Activated CD4-positive, CD25-positive, alpha-beta regulatory T cell treated with anti-CD3 and anti-CD28 coated beads, Interleukin-2, amount 50 U/mL, for 24 hours (primary cell): ENCODE results near the gene CLDN6.
"Not testable (repeated sequence)": the region's sequence is repeated elsewhere in the genome, so short reads cannot be mapped to it uniquely, and the experiment has no call there.

ENCODE experiments used
- ATAC-seq, 2 donors: fragments of 150-1000 bp; cut with Tn5 transposase; one replicate each; pipeline ENCODE4 v1.10.0; 2021; ENCODE audit warnings: mild to moderate bottlenecking in 1 of 2, moderate library complexity in 1 of 2

Gene CLDN6, protein sequence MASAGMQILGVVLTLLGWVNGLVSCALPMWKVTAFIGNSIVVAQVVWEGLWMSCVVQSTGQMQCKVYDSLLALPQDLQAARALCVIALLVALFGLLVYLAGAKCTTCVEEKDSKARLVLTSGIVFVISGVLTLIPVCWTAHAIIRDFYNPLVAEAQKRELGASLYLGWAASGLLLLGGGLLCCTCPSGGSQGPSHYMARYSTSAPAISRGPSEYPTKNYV

DNA sequence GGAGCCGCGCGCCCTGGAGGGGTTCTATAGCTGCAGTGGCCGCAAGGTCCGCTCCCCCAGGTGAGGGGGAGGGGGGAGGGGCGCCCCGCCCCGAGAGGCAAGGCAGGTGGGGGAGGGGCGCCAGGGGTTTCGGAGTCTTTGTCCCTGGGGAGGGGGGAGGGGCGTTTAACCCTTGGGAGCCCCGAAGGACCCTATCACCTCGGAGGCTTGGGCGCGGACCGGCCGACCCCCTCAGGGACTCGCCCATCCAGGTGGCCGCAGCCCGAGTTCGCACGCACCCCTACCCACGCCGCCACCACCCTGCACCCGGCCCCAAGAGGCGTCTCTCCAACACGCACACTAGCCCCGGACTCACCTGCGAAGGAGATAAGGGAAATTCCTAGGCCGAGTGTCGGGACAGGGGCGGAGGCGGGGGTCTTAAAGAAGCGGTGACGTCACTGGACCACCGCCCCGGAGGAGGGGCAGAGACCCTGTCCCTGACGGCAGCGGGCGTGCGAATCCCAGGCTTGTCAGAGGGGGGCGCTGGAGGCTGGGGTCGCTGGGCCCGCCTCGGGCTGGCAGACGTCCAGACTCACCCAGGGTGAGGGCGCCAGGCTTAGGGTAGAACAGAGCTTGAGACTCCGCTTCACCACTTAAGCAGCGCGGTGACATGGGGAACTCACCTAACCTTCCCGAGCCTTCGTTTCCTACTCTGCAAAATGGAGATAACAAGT is at the start of gene CLDN6:
CLDN6 (minus strand) TSS at position 390 of the 713 bp plus-strand sequence. CDS start 2,162 bp downstream, outside the sequence.
- ATAC-seq: no peak

DNA sequence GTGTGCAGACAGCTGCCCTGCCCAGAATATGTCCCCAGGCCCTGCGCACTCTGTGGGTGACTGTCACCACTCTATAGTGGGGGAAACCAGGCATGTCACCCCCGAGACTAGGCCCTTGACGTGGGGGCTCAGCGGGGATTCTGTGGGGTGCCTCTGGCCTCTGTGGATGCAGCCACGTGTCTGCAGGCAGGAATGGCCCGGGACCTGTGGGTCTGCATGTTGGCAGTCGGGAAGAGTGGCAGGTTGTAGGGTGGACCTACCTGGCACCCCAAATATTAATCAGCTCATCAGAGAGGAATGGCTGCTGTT is 48.4 kb upstream of the CLDN6 start:
- ATAC-seq: no peak

DNA sequence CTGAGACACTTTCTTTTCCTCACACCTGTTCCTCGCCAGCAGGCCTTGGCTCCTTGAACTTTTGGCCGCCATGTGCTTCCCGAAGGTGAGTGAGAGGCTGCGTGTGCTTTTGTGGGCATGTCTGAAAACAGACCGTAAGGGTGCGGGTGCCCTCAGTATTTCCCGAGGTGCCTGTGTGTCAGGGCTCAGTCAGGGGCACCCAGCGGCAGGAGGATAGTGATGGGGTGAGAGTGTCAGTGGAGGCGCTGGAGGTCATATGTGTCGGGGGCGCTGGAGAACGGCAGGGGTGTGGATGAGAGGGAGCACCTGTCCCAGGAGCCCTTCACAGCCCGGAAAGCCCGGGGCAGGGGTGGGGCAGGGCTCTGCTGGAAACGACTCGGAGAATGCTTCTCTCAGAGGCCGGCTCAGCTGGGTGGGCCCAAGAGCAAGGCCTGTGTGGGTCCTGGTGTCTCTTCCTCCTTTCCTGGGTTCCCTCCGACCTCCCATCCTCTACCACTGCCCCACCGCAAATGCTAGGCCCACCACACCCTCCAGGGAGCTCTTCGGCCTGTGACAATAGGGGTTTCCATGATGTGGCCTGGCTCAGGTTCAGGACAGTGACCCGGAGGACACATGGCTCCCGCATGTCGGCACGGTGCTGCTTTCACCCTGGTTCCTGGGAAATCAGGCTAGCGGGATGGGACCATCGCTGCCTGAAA is 47.9 kb upstream of the CLDN6 start:
- peak; percentile 41 to 49 for ATAC-seq

DNA sequence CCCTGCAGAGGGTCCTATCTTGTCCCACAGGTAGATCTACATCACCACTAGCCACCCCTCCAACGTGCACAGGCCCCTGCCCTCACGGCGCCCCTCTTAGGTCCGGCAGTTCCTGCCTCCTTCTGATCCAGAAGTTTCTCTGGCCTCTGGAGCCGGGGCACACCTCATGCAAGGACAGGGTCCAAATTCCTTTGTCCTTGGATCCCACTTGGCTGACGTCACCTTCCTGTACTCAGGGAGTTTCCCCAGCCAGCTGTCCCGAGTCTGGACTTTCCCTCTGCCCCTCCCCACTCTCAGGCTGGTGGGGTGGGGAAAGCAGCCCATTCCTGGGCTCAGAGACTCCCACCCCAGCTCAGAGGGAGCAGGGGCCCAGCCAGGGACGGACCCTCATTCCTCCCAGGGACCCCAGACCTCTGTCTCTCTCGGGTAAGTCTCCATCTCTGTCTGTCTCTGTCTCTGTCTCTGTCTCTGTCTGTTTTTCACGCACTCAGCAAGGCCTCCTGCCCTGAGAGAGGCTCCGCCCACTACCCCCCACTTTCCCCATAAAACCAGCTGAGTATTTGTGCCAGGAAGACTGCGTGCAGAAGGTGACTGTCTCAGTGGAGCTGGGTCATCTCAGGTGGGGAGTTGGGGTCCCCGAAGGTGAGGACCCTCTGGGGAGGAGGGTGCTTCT is 47.2 kb upstream of the CLDN6 start, which contains the start of gene IL32:
IL32 (plus strand) TSS at position 572 of the 673 bp plus-strand sequence. CDS start 172 bp downstream, outside the sequence.
- peak; percentile 67 for ATAC-seq

DNA sequence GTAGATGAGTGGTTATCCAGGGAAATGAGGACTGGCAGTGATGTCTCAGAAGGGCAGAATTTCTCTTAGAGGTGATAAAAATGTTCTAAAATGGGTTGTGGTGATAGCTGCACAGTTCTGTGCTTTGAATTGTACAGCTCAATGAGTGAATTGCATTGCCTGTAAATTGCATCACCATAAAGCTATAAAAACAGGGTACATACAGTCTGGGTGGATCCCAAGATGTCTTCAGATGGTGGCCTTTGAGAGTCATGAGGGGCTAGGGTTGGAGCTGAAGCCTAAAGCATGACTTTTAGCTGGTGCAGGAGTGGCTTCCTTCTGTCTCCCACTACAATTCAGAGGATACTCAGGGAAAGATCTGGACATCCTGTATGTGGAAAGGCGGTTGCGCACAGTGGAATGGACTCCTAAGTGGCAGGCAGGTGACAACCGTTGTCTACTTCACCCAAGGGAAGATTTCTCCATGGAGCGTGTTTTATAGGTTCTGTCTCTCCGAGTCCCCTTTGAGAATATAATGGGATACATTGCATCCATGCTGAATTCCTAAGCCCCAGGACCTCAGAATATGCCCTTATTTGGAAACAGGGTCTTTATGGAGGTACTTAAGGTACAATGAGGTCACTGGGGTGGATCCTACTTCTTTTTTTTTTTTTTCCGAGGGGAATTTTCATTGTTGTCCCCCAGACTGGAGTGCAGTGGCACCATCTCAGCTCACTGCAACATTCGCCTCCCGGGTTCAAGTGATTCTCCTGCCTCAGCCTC is 45.8 kb upstream of the CLDN6 start:
- no peak for ATAC-seq

DNA sequence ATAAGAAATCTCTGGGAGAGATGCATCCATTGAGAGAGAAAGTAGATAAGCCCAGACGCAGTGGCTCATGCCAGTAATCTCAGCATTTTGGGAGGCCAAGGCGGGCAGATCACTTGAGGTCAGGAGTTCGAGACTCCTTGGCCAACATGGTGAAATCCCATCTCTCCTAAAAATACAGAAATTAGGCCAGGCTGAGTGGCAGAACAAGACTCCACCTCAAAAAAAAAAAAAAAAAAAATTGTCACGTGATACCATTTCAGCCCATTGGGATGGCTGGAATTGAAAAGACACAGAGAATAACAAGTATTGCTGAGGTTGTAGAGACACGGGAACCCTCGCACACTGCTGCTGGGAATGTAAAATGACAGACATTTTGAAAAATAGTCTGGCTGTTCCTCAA is 44.6 kb upstream of the CLDN6 start:
- ATAC-seq: no peak

DNA sequence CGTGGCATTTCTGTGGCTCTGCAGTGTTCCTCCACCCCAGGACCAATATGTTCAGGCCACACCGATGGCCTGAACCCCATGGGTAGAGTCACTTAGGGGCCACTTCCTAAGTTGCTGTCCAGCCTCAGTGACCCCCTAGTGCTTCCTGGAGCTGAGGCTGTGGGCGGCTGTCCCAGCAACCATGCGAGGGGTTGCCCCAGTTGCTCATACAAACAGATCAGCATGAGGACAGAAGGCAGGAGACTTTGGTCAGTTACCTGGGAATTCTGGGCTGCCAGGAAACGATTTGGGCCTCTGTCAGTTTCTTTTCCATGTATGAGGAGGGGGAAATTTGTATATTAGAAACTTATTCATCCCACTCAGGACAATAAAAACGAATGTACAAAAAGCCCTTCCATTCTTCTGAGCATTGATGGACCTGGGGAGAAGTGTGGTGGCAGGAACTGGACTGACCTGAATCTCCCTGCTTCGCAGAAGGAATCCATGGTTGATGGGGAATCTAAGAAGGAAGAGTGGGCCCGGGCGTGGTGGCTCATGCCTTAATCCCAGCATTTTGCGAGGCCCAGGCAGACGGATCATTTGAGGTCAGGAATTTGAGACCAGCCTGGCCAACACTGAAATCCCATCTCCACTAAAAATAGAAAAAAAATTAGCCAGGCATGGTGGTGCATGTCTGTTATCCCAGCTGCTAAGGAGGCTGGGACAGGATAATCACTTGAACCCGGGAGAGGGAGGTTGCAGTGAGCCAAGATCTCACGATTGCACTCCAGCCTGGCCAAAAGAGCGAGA is 42.5 kb upstream of the CLDN6 start:
- no peak for ATAC-seq

DNA sequence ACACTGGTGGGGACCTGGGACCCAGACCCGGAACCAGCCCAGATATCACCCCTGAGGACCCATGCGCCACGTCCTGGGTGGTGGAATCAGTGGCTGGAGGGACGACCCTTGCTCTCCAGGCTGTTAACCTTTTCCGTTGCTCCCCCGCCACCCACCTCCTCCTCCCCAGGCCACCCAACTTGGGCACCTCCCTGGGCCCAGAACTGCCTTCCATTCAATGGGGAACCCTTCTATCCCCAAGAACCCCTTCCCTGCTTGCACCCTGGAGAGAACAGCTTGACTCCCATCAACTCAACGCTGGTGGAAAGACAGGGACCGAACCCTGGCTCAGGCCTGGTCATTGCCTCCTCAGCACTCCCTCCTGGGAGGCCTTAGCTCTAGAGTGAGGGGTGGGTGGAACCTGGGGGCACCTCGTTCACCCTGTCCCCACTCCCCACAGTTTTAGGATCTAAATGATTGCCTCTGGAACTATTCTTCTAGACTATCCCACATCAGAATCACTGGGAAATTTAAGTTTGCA is 41.8 kb upstream of the CLDN6 start:
- ATAC-seq: no peak

DNA sequence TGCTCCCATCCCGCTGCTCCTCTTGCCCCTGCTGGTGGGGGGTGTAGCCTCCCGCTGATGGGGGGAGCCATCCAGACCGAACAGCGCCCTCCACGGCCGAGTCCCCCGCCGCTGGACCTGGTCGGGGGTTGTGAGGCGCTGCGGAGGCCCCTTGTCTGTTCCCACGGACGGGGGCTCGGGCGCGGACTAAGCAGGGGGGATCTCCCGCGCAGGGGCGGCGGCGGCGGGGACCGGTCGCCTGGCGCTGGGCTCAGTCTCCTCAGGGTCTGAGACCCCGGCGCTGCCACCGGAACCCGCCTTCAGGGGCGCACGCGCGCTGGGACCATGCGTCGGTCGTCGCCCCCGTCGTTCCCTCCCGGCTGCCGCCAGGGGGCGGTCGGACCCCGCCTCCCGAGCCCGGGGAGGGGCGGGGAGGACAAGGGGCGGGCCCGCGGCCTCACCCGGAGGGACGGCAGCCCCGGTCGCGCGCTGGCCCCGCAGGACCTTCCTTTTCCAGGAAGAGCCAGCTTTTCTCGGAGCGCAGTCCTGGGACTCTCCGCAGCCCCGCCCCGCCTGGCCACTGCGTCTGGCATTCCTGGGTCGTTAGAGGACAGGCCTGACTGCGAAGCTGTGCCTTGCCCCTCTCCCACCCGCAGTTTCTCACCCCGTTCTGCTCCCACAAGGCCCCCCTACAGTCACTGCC is 41.2 kb upstream of the CLDN6 start:
- peak; percentile 89 for ATAC-seq

DNA sequence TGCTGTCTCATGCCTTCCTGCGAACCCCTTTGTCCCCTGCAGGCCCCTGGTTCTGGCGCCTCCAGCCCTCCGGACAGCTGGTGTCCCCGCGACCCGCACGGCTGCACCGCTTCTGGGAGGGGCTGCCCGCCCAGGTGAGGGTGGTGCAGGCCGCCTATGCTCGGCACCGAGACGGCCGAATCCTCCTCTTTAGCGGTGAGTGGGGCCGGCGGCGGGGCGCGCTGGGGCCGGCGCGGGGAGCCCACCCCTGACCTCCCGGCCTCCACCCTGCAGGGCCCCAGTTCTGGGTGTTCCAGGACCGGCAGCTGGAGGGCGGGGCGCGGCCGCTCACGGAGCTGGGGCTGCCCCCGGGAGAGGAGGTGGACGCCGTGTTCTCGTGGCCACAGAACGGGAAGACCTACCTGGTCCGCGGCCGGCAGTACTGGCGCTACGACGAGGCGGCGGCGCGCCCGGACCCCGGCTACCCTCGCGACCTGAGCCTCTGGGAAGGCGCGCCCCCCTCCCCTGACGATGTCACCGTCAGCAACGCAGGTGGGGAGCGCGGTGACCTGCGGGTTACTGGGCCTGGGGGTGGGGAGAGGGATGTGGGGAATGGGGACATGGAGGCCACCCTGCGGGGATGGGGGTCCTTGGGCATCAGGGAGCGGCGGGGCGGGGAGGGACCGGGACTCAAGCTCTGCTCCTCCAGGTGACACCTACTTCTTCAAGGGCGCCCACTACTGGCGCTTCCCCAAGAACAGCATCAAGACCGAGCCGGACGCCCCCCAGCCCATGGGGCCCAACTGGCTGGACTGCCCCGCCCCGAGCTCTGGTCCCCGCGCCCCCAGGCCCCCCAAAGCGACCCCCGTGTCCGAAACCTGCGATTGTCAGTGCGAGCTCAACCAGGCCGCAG is 40.4 kb upstream of the CLDN6 start:
- peak; percentile 50 to 51 for ATAC-seq

DNA sequence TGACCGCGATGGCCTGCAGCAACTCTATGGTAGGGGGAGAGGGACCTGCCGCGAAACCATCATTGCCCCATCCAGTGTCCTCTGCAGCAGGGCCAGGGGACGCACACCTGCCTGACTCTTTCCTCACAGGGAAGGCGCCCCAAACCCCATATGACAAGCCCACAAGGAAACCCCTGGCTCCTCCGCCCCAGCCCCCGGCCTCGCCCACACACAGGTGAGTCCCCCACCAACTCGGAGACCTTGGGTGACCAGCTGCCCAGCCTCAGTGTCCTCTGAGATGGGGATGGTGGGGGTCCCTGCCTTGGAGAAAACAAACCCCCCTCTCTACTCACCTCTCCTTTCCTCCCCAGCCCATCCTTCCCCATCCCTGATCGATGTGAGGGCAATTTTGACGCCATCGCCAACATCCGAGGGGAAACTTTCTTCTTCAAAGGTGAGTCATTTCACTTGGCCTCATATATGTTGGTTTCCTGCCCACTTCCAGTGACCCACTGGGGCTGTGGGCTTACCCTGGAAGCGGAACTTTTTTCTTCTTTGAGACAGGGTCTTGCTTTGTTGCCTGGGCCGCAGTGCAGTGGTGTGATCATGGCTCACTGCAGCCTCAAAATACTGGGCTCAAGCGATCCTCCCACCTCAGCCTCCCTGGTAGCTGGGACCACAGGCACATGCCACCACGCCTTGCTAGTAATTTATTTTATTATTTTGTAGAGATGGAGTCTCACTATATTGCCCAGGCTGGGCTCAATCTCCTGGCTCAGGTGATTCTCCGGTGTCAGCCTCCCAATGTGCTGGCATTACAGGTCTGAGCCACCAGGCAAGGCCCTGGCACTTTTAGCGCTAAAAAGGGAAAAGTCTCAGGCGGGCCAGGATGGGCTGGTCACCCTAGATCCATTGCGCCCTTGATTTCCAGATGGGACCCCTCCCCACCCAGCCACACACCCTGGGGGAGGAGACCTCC is 39.5 kb upstream of the CLDN6 start:
- no peak for ATAC-seq

DNA sequence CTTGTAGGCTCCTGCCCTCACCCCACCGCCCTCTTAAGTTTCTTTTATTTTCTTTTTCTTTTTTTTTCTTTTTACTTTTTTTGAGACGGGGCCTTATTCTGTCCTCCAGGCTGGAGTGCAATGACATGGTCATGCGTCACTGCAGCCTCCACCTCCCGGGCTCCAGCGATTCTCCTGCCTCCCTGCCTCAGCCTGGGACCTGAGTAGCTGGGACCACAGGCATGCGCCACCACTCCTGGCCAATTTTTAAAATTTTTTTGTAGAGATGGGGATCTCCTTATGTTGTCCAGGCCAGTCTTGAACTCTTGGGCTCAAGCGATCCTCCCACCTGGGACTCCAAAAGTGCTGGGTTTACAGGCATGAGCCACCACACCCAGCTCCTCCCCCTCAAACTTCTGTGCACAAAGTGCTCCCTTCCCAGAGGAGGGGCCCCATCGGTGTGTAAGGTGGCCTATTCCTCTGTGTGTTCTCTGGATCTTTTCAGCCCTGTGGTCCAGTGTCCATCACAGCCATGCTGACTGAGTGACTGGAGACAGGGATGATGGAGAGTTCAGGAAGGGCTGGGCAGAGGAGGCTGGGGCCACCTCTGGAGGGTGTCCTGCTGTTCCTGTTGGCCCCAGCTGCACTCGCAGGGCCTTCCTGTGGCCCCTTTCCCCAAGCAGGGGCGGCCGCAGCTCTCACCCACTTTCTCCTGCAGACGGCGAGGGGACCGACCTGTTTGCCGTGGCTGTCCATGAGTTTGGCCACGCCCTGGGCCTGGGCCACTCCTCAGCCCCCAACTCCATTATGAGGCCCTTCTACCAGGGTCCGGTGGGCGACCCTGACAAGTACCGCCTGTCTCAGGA is 38.6 kb upstream of the CLDN6 start:
- ATAC-seq: no peak

DNA sequence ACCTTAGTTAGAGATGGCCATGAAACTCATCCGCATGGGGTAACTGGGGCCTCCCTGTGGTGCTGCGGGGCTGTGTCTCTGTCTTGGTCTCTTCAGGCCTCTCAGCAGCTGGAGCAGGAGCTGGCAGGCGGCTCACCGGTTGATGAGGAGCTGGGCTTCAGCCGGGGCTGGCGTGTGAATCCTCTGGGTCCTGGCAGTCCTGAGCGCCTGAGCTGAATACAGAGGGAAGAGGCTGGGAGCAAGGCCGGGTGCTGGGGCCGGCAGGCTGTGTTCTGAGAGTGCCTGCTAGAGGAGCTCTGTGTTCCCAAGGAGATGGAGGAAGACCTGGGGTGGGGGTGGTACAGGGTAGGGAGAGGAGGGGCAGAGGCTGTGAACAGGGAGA is 37.7 kb upstream of the CLDN6 start:
- not testable (repeated sequence) for ATAC-seq

DNA sequence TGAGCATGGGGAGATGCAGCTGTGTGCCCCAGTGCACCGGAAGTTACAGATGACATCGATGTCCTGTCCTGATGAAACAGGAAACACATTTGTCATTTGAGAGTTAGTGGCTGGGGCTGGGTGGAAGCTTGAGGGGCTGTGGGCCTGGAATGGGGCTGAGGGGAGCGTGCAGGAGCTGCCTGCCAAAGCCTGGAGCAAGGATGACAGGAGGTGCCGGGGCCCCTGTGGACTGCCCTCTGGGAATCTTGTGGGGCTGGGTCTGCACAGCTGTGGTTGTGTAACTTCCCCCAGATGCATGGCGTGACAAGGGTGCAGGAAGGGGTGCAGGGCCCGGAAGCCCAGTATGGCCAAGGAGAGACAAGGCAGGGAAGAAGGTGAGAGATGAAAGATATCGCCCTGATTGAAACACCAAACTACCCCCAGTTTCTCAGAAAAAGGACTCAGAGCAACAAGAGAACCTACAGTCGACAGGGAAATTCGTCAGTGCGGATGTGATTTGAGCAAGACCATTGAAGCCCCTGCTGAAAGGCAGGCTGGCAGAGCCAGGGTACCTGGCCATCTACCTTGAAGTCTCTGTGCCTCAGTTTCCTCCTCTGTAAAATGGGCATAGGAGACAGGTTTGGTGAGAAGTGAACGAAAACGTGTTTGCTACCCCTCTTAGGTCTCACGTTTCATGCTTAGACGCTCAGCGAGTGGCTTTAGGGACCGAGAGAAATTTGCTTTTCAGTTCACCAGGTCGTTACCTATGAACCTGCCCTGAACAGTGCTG is 37.2 kb upstream of the CLDN6 start:
- no peak for ATAC-seq

DNA sequence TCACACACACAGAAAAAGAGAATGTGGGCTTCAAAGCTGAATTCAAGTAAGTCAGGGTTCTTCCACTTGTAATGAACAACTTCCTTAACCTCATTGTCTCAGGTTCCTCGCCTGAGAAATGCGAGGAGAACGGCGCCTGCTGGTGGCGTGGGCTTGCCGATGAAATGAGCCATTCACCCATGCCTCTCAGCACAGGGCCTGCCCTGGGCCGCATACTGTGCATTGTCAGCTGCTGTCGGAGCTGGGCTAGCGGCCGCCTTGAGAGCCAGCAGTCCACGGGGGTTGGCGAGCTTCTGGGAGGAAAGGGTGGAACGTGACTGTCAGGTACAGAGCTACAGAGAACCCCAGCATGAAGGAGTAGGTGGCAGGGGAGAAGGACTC is 35.3 kb upstream of the CLDN6 start:
- ATAC-seq: peak; percentile 64 to 66

DNA sequence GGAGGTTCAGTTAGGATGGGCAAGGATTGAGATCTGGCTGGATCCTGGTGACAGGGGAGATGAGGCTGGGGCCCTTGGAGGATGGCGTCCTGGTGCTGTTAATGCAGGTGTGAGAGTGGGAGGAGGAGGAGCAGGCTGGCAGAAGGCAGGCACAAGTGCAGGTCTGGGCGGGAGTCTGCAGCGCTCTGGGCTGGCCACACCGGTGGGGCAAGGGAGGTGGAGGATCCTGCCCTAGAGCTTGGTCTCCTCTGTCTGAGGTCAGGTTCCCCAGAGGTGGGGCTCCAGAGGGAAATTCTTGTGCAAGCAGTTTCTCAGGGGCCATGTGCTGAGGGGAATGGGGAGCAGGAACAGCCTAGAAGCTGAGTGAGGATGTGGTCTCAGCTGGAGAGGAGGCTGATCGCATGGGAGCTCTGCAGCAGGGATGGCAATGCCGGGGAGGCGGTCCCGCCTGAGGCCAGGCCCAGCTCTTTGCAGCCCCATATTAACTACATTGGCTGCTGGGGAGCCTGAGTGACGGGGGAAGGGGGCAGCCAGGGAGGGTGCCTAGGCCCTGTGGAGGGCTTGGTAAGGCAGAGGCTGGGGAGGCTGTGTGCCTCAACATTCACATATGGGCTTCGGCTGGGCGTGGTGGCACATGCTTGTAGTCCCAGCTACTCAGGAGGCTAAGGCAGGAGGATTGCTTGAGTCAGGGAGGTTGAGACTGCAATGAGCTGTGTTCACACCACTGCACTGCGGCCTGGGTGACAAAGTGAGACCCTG is 34.8 kb upstream of the CLDN6 start:
- peak; percentile 69 to 70 for ATAC-seq
